Measurements from ENCODE around the gene MYH10.

The MYH10 gene

DNA sequence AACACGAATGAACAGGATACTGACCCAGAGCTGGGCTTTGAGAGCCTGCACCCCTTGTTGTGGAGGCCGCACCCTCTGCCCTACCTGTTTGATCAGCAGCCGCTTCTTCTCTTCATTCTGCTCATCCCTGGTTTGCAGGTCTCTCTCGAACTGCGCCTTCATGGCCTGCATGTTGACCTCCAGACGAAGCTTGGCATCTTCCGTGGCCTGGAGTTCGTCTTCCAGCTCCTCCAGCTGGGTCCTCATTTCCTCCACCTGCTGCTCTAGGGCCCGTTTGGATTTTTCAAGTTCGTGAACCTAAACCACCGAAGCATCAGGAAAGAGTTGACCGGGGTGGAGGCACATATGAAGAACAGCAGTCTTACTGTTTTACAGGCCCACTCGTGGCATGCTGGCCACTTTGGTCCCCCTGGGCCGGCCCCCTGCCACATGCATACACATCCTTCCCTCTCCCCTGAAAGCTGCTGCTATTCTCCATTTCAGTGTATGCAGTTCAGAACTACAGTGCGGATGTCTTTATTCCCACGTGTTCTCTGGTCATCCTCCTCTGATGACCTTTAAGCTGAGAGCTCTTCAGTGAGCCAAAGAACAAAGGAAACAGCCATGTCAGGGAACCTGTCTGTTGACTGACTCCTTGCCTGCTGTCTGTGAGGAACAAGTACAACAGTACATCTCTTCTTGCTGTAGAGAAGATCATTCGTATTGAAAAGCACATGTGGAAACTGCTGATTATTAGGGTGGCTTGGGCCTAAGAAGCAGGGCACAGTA is 140.1 kb downstream of the MYH10 start:
- no peak for DNase-seq

DNA sequence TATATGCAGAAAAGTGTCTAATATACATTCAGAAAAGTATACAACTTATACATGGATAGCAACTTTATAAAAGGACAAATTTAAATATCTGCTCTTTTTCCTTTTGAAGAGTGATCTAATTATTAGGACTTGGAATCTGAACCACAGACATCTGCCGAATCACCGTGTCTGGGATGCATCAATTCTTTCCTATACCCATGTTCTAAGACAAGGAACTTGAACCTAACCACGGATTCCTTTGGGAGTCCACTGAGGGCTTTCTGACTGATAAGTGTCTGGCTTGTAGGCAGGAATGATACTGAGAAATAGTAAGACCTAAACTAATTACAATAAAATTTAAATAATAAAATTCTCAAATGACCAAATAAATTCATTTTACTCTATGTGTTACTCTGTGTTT is 140.7 kb downstream of the MYH10 start:
- DNase-seq = no peak

DNA sequence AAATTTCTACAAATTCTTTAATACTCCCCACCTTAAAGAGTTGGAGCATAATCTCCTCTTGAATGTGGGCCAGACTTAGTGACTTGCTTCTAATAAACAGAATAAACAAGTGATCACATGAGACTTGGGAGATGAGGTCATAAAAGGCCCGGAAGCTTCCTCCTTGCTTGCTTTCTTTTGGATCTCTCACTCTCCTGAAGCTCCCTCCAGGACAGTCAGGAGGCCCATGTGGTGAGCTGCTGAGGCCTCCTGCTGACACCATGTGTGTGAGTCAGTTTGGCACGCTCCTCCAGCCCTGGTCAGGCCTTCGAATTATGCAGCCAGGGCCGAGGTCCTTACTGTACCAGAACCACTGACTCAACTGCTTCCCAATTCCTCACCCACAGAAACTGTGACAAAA is 141.6 kb downstream of the MYH10 start:
- DNase-seq = no peak

DNA sequence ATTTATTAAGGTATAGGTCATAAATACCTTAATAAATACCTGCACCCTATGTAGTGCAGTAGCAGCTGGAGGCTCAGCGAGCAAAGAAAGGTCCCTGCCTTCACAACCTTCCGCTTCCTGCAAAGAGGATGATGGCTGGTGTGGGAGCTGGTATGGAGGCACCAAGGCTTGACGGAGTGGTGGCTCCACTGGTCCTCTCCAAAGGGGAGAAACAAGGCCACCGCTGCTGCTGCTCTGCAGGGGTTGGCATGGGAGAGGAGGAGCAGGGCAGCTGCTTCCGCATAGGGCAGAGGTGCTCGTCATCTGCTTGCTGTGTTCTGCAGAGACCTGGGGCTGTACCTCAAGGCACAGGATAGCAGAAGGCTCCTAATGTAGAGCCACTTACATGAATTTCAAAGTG is 142.0 kb downstream of the MYH10 start:
- no peak for DNase-seq

DNA sequence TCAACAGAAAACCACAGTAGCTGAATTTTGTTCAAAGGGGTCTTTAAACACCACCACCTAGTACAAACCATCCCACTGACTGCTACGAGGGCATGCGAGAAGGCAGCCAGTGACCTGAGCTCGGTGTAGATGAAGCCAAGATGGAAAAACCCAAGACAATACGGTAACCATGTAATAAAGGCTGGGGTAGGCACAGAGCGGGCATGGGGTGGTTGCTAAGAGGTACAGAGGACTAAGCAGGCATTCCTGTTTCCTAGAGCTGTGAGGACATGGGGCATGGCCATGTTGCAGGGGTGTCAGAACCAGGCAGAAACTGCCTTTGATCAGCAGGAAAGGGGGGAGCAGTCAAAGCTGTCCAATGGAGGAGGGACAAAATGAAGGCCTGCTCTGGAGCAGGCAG is 142.8 kb downstream of the MYH10 start:
- no peak for DNase-seq

DNA sequence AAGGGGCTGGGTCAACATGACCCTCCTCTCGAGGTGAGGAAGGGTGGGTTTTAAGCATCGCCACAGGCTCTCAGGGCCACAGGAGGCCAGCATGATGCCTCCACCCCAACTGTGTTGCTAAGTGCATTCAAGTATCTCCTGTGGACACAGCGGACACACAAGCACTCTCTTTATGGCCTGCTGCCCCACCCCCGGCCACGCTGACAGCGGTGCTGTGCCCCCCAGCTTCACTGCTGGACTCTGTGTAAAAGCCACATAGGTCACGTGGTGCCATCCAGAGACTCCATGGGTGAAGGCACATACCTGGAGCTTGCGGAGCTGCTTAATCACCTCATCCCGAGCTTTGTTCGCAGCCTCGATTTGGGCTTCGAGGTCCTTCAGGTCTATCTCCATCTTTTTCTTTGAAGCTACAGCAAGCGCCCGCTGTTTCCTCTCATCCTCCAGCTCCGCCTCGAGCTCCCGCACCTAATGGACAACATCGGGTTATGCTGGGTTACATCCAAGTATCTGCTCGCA is 143.3 kb downstream of the MYH10 start:
- DNase-seq = no peak

DNA sequence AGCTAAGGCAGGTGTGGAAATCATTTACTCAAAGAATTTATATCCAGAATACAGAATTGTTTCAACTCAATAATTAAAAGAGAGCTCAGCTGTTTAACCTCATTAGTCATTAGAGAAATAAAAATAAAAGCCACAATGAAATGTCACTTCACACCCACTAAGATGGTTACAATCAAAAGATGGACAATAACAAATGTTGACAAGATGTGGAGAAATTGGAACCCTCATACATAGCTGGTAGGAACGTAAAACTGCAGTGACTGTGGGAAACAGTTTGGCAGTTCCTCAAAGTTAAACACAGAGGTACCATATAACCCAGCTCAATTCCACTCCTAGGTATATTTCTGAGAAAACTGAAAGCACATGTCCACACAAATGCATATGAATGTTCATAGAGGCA is 145.0 kb downstream of the MYH10 start:
- no peak for DNase-seq

DNA sequence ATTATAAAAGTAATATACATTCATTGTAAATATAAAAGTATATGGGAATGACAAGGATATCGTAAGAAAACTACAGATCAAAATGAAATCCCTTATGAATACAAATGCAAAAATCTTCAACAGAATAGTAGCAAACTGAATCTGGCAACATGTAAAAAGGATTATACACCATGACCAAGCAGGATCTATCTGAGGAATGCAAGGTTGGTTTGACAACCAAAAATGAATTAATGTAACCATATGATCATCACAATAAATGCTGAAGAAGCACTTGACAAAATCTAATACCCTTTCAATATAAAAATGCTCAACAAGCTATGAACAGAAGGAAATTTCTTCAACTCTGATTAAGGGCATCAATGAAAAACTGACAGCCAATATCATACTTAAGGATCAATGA is 146.1 kb downstream of the MYH10 start:
- no peak for DNase-seq

DNA sequence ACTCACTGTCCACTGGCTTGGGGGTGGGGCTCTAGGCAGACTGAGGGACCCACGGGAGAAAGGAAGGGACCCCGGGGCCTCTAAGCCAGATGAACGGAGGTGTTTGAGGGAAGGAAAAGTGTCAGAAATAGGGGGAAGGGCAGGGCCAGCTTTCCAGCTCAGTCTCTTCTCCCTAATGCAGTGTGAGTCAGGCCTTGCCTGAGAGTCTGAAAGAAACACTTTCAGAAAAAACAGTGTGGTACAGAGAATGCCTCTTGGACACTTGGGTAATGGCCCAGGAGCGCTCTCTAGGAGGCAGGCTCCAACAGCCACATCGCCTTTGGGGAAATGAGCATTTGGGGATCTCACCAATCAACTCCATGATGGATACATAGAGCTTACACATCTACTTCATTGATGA is 148.0 kb downstream of the MYH10 start:
- no peak for DNase-seq

DNA sequence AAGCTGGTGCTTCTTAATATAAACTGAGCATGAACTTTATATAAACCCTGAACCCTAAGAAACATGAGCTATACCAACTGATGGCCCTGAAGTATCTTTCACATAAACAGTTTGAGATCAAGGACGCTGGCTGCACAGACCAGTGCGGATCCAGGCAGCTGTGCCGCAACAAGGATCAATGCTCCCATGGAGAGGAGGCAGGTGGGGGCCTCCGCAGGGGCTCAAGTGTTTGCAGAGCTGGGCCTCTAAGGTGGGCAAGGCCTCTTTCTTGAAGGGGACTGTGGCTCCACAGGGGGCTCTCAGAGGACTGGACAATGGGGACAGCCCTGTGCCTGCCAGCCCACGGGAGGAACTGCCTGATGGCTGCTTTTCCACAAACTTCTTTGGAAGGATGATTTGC is 148.8 kb downstream of the MYH10 start:
- no peak for DNase-seq

DNA sequence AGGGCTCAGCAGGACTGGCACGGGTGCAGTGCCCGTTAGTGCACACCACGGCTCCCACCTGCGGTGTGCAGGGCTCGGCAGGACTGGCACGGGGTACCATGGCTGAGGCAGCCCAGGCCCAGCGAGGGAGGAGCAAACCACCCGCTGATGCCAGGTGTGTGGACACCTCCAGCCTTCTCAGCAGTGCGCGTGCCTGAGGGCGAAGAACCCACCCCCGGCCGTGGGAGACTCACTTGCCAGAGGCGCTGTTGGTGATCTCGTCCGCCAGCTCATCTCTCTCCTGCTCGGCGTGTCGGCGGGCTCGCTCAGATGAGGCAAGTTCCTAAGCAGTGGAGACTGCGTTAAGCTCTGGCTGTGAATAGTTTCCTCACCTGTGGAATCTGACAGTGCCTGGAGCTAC is 149.4 kb downstream of the MYH10 start:
- no peak for DNase-seq

DNA sequence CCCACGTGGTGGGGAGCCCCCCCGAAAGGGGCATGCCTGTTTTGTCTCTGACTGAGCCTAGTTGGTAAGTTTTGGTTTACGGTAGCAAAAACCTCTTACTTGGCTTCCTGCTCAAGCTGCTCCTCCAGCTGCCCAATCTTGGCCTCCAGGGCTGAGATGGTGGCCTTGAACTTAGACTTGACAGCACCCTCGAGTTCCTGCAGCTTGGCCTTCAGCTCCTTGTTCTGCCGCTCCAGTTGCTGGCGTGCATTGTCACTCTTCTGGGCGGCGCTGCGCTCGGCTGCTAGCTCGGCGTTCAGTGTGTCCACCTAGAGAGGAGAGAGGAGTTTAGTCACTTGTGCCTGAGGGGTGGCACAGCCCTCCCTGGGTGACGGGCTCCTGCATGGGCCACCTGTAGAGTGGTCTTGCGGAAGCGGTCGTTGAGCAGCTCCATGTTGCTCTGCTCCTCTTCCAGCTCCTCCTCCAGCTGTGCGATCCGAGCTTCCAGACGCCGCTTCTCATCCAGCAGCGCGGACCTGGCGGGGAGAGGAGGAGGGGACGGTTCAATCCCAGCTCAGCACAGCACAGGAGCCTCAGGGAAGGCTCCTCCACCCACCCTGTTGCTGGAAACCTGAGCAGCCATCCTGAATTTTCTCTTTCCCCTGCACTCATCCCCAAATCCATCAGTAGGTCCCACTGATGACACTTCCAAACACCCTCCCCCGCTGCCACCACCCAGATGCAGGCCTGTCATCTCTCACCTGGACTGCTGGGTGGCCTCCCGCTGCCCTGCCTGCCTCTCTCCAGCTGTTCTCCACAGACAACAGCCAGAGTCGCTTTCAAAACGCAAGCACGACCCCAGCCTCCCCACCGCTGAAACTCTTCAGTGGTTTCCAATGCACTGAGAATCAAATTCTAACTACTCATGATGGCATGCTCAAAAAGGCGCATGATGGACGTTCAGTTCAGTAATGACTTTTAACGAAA is 150.2 kb downstream of the MYH10 start:
- no peak for DNase-seq

DNA sequence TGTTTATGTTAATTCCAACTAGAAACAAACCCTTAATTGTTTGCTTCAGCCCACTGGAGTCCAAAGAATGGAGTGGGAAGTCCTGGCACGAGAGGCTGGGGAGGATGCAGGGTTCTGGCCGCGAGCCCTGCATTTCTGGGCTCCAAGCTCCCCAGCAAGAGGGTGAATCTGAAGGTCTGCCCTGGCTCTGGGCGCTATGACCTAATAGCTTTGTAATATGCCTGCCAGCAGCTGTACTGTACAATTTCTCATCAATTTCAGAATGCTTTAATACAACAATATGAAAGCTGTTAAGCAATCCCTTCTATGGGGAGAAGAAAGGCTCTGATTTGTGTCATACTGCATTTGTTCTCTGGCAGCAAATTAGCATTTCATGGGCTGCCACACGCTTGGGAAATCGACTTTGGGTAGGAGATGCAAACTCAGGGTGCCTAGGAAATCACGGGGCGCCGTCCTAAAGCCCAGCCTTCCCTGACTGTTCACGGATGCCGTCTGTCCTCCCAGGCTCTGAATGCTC is 151.0 kb downstream of the MYH10 start:
- DNase-seq = no peak

DNA sequence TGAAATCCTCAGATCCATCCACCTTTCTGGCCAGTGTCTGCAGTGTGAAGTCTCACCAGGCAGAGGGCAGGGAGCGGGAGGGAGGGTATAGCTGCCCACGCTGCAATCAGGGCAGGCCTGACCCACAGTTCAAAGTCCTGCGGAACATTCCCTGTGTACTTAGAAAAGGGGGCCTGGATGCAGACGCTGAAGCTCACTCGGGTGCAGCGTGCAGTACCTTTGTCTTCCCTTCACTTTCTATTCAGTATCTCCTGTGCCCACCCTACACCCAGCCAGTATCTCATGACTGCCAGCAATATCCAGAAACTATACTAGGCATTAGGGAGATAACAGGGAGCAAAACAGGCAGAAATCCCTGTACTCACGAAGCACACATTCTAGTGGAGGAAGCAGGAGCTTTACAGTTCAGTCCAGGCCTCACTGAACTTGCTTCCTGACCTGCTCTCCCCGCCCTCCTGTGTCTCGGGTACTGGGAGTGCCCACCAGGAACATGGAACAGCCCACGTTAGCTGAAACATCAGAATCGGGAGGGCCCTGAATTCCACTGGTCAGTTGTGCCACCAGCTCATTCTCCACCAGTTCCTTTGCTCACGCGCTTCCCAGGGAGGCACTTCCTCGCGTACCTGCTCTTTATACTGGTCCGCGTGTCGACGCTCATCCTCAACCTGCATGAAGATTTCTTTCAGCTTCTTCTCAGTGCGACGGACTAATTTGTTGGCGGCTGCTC is 152.6 kb downstream of the MYH10 start:
- DNase-seq = no peak

DNA sequence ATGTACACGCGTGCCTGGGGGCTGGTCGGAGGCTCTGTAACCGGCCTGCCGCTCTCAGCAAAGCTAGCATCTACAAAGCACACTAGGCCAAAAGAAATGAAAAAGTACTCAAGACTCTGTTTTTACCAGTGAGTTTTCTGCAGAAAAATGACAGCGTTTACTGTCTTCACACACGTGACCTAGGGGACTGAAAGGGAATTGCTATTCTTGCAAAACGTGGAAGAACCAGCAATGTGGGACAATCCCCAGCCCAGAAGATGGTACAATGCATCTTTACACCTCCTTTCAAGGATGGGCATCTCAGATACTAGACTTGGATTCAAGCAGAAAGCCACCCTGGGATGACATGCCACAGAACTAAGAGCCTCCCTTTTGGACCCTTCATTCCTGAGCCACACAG is 153.4 kb downstream of the MYH10 start:
- no peak for DNase-seq

DNA sequence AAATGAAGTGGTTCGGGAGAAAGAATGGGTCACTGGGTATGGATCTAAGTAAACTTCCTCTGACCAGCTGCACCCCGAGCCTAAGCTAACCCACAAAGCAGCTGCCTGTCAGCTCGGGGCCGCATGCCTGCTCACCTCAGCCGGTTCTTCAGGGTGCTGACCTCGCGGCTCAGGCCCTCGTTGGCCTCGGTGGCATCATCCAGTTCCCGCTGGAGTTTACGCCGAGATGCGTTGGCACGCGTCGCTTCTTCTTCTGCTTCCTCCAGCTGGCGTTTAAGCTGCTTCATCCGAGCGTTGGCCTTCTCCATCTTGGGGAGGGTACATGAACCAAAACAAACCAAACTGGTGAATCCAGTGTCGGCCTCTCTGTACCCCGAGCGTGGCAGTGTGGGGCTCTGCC is 153.8 kb downstream of the MYH10 start:
- DNase-seq = no peak

DNA sequence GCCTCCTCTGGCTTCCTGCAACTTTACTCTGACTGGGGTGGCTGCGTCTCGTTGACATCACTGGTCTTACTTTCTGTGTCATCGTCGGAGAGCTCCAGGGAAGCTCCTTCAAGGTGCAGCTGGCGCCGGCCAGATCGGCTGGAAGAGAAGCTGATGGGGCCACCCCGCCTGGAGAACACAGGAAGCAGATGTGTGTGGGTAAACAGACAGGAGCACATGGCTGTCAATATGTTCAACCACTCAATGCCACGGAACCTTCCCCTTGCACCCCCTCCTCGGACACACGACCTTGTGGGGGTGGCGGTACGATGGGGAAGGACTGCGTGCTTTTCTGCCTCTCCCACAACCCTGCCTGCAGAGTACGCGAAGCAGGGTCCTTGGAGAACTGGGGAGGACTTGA is 154.7 kb downstream of the MYH10 start:
- no peak for DNase-seq

DNA sequence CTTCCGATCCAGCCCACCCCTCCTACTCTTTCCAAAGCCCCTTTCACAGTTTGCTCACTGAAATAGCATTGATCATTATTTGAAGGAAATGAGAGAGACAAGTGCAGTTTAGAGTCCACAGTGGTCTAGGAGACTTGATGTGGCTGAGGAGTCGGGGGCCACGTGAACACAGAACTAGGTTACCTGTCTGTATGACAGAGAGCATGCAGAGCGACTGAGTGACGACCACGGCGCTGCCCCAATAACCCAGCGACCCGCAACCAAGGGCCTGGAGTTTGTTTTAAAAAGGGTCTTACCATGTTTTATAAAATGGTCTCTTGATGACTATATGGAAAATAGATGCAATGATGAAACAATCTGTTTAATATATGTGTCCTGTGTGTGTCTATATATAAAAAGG is 155.3 kb downstream of the MYH10 start:
- no peak for DNase-seq

DNA sequence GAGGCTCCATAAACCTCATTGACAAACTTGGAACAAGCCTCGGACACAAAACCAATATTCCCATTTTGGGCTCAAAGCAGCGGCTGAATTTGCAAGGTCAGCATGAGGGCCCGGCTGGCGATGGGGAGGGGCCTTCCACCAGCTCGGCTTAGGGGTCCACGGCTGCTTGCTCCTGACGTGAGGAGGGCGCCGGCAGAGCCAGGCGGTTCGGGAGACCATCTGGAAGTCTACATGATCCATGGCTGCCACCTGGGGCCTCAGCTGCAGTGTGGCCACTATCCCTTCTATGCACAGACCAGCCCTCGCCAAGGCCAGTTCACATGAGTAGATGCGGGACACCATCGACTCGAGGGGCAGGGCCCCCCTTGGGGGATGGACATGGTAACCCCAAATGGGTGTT is 155.7 kb downstream of the MYH10 start:
- no peak for DNase-seq

DNA sequence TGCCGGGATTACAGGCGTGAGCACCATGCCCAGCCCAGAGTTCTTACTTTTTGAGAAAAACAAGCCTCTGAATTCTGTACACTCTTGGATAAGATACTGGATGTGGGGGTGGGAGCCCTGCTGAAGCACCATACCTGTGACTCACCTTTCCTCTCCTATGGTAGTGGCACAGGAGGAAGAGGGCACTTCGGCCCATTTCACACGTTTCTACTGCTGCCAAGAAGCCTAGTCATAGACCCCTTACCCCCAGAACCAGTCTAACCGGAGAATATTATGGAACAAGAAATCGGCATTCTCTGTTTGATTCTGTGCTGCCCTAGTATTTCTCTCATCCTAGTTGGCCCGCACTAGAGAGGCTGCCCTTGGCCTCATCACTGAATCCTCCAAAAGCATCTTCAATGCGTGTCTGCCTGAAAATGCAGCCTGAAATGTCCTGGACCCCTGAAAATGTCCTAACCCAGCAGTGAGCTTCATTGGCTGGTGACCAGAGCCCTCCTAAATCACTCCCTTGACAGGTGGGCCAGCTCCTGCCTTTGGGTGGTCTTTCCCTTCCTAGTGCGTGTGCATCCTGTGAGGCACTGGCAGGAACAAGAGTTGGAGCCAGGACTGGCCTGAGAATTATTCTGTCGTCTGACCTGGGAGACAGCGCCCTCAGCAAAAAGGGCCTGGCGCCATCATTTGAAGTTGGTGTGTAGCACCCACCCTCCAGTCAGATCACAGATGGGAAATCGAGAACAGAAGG is 156.9 kb downstream of the MYH10 start:
- DNase-seq = no peak

DNA sequence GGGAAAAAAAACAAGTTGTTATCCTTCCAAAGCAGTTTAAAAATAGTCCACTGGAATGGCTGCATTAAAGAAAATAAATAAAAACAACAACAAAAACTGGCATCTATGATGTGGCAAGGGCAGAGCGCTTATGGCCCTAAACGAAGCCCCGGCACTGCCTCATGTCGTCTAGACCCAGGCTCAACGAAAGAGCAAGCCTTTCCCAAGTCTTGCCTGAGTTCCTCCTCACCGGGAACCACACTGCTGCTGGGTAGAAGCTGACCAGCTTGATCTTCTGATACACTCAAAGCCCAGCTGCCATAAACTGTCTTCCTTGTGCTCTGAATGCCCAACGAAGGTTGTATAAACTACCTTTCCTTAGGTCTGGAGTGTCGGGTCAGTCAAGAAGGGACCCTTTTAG is 157.9 kb downstream of the MYH10 start:
- DNase-seq = no peak

DNA sequence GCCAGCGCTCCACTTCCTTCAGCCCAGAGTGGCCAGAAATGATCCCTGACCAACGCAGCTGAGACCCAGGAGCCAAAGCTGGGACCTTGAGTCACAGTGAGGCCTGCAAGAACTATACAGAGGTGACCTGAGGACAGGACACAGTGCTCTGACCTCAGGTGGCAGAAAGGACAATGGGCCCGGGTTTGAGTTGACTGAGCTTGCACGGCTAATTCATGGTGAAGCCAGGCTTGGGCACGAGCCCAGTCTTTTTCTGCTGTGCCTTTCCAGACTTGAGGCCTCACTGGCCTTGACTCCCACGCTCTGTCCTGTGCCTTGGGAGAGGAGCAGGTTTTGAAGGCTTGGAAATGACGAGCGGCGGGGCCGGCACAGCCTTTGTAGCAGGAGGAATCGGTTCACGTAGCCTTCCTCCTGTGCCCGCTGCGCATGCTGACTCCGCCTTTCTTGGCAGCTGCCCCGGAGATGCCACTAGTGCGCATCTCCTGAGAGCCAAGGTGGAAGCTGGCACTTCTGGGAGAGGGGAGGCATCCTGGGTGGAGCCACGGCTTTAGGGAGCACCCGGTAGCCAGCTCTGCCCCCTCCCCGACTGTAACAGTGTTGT is 160.0 kb downstream of the MYH10 start:
- DNase-seq = no peak

Measured in activated CD4-positive, alpha-beta T cell treated with anti-CD3 and anti-CD28 coated beads, Interleukin-2, Interleukin-6, amounts not matched to agents 100 ng/mL and 50 ng/mL, durations not matched to agents 16 hours and 8 hours (primary cell).